Left ventricle myocardium inferior (tissue), 1 donor: ENCODE data around the gene VGLL2. TPM values are rescaled to one million over a fixed set of nuclear protein-coding genes. Genes with fewer than 3 reads are reported as not detected.

Experiments used
- DNase-seq: peaks from one replicate; pipeline ENCODE4 v3.0.0-alpha.2; 2020
- H3K27ac ChIP-seq: fragments of 200-600 bp; replicated peaks from 2 replicates; pipeline ENCODE4 v1.8.0; 2021
- H3K27me3 ChIP-seq: fragments of 200-600 bp; 2 replicates; pipeline ENCODE4 v1.8.0; 2021; ENCODE audit warnings: low read depth
- H3K36me3 ChIP-seq: fragments of 200-600 bp; 2 replicates; pipeline ENCODE4 v1.8.0; 2021
- H3K4me1 ChIP-seq: fragments of 200-600 bp; 2 replicates; pipeline ENCODE4 v1.8.0; 2021
- H3K4me3 ChIP-seq: fragments of 200-600 bp; 2 replicates; pipeline ENCODE4 v1.8.0; 2021; ENCODE audit warnings: mild to moderate bottlenecking, moderate library complexity
- H3K9me3 ChIP-seq: fragments of 200-600 bp; replicated peaks from 2 replicates; pipeline ENCODE4 v1.8.0; 2021
- intact Hi-C: fragments of 100-400 bp; cut with micrococcal nuclease; formaldehyde crosslinking; loops from one replicate; pipeline ENCODE4 v1.11.0; 2022
- total RNA-seq: library from RNA; stranded (reverse); fragmentation: NEBNext Ultra II Directional; extraction: Animal tissue kit (Norgen Biotek cat#: 25700); gene quantifications from one replicate; pipeline ENCODE4 v1.2.1, GENCODE V29; 2021
- TF ChIP-seq, protein P1 (sequence below): fragments of 200-600 bp; IDR thresholded peaks from 2 replicates; pipeline ENCODE4 v1.8.0; 2021; ENCODE audit warnings: antibody characterized with exemption, mild to moderate bottlenecking, borderline replicate concordance
- donor health status: DM: no; HTN: yes; CAD: no; lungs with severe emphysema.

Gene VGLL2
- total RNA-seq, 1 donor from 2014 or later = 2.4 TPM

DNA sequence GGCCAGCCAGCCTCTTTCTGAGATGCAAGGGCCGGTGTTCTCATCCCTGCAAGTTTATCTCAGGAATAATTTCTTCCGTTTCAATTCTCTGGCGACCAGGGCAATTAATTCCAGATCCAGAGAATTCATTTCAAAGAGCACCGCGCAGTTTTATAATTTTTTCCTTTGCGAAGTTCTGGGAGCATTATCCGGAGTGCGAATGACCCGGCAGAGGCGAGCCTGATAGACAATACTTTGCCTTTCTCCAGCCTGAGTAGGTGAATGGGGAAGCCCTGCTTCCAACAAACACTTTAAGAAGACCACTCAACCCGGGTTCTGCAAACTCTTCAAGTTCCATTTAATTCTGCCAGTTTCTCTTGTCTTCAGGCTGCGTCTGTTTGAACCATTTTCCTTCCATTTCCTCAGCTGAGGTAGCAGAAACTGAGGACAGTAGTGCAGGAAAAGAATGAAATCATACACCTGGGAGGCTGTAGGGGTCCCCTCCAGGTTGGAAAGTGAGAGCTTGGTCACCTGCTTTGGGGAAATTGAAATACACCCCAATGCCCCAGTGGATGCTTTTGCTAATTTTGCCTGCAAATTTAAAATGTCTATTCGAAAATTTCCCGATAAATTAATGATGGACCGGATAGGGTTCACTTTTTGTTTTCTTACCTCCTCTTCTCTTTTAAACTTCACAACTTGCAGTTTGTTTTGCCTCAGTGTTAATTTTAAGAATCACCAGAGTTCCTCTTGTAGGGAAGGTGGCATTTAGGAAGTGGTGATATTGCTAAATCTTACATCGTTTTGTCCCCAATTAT is 1.1 kb downstream of the VGLL2 start:
- Histone ChIP-seq H3K36me3 (no peaks in the 10 kb centered on the region), H3K27ac (no peak overlapping the region), H3K27me3 (peaks cover 100% of the 10 kb centered on the region), H3K4me1 (peaks cover 34% of the 10 kb centered on the region), H3K9me3 (no peaks in the 10 kb centered on the region), H3K4me3 (peak overlapping the region; percentile 63)
- no peak for DNase-seq
- intact Hi-C loops = no loop called here
- TF ChIP-seq, protein P1, sequence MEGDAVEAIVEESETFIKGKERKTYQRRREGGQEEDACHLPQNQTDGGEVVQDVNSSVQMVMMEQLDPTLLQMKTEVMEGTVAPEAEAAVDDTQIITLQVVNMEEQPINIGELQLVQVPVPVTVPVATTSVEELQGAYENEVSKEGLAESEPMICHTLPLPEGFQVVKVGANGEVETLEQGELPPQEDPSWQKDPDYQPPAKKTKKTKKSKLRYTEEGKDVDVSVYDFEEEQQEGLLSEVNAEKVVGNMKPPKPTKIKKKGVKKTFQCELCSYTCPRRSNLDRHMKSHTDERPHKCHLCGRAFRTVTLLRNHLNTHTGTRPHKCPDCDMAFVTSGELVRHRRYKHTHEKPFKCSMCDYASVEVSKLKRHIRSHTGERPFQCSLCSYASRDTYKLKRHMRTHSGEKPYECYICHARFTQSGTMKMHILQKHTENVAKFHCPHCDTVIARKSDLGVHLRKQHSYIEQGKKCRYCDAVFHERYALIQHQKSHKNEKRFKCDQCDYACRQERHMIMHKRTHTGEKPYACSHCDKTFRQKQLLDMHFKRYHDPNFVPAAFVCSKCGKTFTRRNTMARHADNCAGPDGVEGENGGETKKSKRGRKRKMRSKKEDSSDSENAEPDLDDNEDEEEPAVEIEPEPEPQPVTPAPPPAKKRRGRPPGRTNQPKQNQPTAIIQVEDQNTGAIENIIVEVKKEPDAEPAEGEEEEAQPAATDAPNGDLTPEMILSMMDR = no peak

DNA sequence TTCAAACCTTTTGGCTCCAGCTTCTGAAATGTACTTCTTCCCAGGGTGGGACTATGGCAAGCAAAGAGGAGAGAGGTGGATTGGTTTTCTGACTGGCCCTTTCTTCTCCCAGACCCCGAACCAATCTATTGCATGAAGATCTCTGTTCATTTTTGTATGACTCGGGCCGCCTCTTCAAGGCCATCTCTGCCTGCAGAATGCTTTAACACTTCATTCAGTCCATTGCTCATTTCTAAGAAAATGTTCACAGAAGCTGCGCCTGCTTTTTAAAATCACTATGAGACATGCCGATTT is 1.6 kb downstream of the VGLL2 start:
- intact Hi-C loops = no loop called here
- H3K4me1 ChIP-seq = peaks cover 34% of the 10 kb centered on the region
- TF ChIP-seq, protein P1 = no peak
- H3K27me3 ChIP-seq = peaks cover 100% of the 10 kb centered on the region
- no peak for DNase-seq
- H3K4me3 ChIP-seq = no peak overlapping the region
- no peak overlapping the region for H3K27ac ChIP-seq
- no peaks in the 10 kb centered on the region for H3K36me3 ChIP-seq
- H3K9me3 ChIP-seq = no peaks in the 10 kb centered on the region

DNA sequence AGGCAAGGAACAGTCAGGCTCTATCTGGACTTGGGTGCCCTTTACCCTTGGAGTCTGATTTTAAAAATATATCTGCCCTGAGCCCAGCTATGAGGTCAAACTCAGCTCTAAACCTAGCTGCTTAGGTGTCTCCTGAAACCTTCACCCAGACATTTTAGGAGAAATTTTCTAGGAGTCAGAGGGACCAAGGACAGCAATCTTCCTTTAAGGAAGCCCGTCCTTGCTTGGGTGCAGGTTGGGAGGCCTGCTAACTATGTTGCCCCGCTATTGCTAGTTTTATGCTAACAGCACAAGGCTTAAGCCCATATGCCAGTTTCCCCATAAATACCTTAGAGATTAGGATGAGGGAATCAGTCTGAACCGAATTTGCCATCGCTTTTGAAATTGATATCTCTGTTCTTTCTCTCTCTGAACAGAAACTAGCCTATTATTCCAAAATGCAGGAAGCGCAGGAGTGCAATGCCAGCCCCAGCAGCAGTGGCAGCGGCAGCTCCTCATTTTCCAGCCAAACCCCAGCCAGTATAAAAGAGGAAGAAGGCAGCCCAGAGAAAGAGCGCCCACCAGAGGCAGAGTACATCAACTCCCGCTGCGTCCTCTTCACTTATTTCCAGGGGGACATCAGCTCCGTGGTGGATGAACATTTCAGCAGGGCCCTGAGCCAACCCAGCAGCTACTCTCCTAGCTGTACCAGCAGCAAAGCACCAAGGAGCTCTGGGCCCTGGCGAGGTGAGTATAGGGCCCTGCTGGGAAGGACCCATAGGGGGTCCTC is 2.6 kb downstream of the VGLL2 start:
- no peak overlapping the region for H3K4me3 ChIP-seq
- H3K36me3 ChIP-seq = no peaks in the 10 kb centered on the region
- intact Hi-C loops = no loop called here
- no peaks in the 10 kb centered on the region for H3K9me3 ChIP-seq
- H3K27ac ChIP-seq = no peak overlapping the region
- TF ChIP-seq, protein P1 = no peak
- DNase-seq = no peak
- H3K27me3 ChIP-seq = peaks cover 100% of the 10 kb centered on the region
- peaks cover 34% of the 10 kb centered on the region for H3K4me1 ChIP-seq

DNA sequence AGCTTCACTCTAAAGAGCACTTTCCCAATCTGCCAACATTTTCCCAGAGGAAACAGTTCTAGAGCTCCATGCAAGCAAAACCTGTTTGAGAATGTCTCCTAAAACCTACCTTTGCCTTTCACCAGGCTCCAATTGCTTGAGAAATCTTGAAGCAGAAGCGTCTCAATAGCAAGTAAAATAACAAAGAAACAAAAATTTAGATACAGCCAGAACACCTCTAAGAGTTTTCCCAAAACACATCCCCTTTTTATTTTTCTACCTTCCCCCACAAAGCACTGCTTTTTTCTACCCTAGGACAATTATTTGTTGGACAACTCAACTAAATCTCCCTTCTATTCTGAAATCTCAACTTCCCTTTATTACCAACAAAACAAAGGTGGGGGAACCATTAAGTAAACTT is 3.6 kb downstream of the VGLL2 start:
- DNase-seq = no peak
- Histone ChIP-seq H3K27ac (no peak overlapping the region), H3K27me3 (peaks cover 100% of the 10 kb centered on the region), H3K4me1 (peaks cover 34% of the 10 kb centered on the region), H3K36me3 (no peaks in the 10 kb centered on the region), H3K9me3 (no peaks in the 10 kb centered on the region), H3K4me3 (no peak overlapping the region)
- TF ChIP-seq, protein P1 = no peak
- intact Hi-C loops = no loop called here

DNA sequence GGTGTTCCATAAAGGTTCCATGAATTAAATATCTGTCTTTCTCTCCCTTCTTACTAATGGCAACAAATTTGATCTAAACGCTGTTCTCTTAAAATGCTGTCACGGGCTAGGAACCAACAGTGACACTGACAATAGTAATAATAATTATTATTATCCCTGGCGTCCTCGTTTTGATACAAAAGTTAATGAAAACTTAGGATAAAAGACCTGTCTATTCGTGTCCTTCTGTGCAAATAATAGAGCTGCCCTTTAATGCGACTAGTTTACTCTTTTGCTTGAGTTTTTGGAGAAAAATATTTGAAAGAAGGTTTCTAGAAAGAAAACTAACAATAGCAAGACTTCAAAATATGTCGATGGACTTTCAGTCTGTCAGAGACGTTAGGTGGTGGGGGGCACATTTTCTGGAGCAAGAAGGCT is 4.3 kb downstream of the VGLL2 start:
- Histone ChIP-seq H3K27ac (no peak overlapping the region), H3K27me3 (peaks cover 100% of the 10 kb centered on the region), H3K36me3 (no peaks in the 10 kb centered on the region), H3K9me3 (no peaks in the 10 kb centered on the region), H3K4me1 (peaks cover 29% of the 10 kb centered on the region), H3K4me3 (peak overlapping the region; percentile 58)
- intact Hi-C loops = no loop called here
- TF ChIP-seq, protein P1 = no peak
- DNase-seq = no peak
